A172 (cell line): ENCODE results near the gene RBM25. TPM values are rescaled to one million over a fixed set of nuclear protein-coding genes. Genes with fewer than 3 reads are reported as not detected.

Experiments
- DNase-seq: peaks from one replicate; pipeline ENCODE4 v3.0.0-alpha.2; 2015; ENCODE audit warnings: low spot score
- total RNA-seq: library from RNA; depleted of rRNA; stranded (reverse); fragments of >200 nt; shearing (Covaris generic); gene quantifications from 2 replicates; pipeline ENCODE4 v1.2.3, GENCODE V29; 2014

Gene RBM25
- total RNA-seq, 1 experiment from 2014 or later = 53.7 TPM

- DNase-seq = no peak
Observed at GRCh38 chr14:73102806-73103497, 44.6 kb downstream of the RBM25 start.

- DNase-seq = no peak
Observed at GRCh38 chr14:73105050-73105449, 46.7 kb downstream of the RBM25 start.

- DNase-seq = no peak
Observed at GRCh38 chr14:73105727-73106126, 47.4 kb downstream of the RBM25 start.

- no peak for DNase-seq
Observed at GRCh38 chr14:73116079-73116665, 57.8 kb downstream of the RBM25 start.

GRCh38 chr14:73124180-73124894 lies 66.0 kb downstream of the RBM25 start:
- no peak for DNase-seq

GRCh38 chr14:73125169-73125588 lies 66.8 kb downstream of the RBM25 start:
- no peak for DNase-seq

- DNase-seq = no peak
Observed at GRCh38 chr14:73125746-73126145, 67.4 kb downstream of the RBM25 start.

GRCh38 chr14:73133795-73134194 lies 75.5 kb downstream of the RBM25 start:
- DNase-seq = no peak

GRCh38 chr14:73136085-73136386 lies 77.7 kb downstream of the RBM25 start:
- DNase-seq = no peak

- DNase-seq = peak; percentile 79
Observed at GRCh38 chr14:73136387-73137225, 78.3 kb downstream of the RBM25 start, which contains the start of gene PSEN1. TSS of gene PSEN1 (plus strand) at chr14:73136507. CDS start at chr14:73148020, 11,513 bp downstream.

- DNase-seq = no peak
Observed at GRCh38 chr14:73140811-73141323, 82.5 kb downstream of the RBM25 start.

GRCh38 chr14:73142216-73142615 lies 83.9 kb downstream of the RBM25 start:
- no peak for DNase-seq

- DNase-seq = no peak
Observed at GRCh38 chr14:73143003-73143402, 84.7 kb downstream of the RBM25 start.

GRCh38 chr14:73143617-73144016 lies 85.3 kb downstream of the RBM25 start:
- no peak for DNase-seq

- DNase-seq = no peak
Observed at GRCh38 chr14:73145371-73145770, 87.0 kb downstream of the RBM25 start.

GRCh38 chr14:73146111-73146510 lies 87.8 kb downstream of the RBM25 start:
- DNase-seq = no peak

GRCh38 chr14:73149753-73150152 lies 91.4 kb downstream of the RBM25 start:
- DNase-seq = no peak

GRCh38 chr14:73153272-73153671 lies 94.9 kb downstream of the RBM25 start:
- DNase-seq = no peak

- DNase-seq = no peak
Observed at GRCh38 chr14:73162251-73162650, 103.9 kb downstream of the RBM25 start.

GRCh38 chr14:73166399-73166798 lies 108.1 kb downstream of the RBM25 start:
- DNase-seq = no peak

GRCh38 chr14:73167727-73168126 lies 109.4 kb downstream of the RBM25 start:
- no peak for DNase-seq

GRCh38 chr14:73168274-73168673 lies 109.9 kb downstream of the RBM25 start:
- DNase-seq = no peak
